Gastroesophageal sphincter (tissue), 3 donors: Measurements from ENCODE around the gene RANGAP1.

Source experiments
- CTCF ChIP-seq, 4 experiments: fragments of 200-600 bp in 2 of 4; fragments of 450-650 bp in 2 of 4; sonication (generic) in 1 of 4; IDR thresholded peaks; one replicate each; pipeline ENCODE4 v1.5.1; 2017 to 2019; ENCODE audit warnings: antibody characterized with exemption in 4 of 4, mild to moderate bottlenecking in 2 of 4, moderate library complexity in 2 of 4
- POLR2A ChIP-seq, 2 donors: fragments of 450-650 bp; IDR thresholded peaks; one replicate each; pipeline ENCODE4 v1.6.1; 2017; ENCODE audit warnings: antibody characterized with exemption in 2 of 2, mild to moderate bottlenecking in 2 of 2, moderate library complexity in 1 of 2

DNA sequence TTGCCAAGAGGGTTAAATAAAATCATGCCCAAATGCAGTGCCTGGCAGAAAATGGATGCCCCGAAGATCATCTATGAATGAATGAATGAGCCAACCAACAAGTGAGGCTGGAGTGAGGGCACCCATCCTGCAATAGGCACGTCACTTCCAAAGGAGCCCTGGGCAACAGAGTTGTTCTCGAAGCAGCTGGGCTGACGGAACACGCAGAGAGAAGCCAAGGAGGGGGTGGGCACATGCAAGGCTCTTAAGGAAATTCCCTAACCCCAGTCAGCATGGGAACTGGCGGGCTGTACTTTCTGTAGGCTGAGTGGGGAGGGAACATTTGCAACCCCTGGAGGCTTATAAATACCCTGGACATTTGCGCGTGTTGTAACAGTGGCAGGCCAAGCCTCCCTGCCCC lies 33.6 kb downstream of the RANGAP1 start:
- no peak for TF ChIP-seq CTCF (IDR thresholded peaks at IDR 0.05)
- no peak for TF ChIP-seq POLR2A (IDR thresholded peaks at IDR 0.05)
